GM19397 (cell line): ENCODE measurements around the gene STK38L.
A peak's percentile ranks its signal among the peaks of the same experiment; 100 is the strongest.

Experiments used
- ATAC-seq: cut with Tn5 transposase; IDR thresholded peaks from one replicate; pipeline ENCODE4 v1.9.1; 2021; ENCODE audit warnings: mild to moderate bottlenecking, moderate library complexity; ENCODE audit not compliant: unreplicated experiment

STK38L gene

DNA sequence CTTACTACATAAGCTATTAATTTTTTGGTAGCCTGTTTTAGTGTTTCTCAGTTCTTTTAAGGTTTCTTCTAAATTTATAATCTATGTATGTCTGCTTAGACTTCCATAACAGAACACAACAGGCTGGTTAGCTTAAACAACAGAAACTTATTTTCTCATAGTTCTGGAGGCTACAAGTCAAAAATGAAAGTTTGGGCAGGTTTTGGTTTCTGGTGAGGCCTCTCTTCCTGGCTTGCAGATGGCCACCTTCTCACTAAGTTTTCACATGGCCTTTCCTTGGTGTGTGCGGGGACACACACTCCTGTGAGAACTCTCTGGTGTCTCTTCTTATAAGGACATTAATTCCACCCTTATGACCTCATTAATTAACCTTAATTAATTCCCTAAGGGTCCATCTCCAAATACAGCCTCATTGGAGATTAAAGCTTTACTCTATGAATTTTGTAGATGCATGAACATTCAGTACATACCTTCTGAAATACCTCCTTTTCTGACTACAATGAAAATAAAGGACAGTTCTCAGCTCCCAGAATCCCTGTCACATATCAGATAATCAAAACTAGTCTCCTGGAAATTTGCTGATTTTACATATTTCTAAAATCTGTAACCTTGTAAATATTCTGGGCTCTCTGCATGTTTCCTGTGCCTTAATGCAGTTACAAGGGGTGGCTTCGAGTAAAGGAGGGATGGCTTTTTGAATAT, 65.4 kb downstream of the STK38L start:
- no peak for ATAC-seq

DNA sequence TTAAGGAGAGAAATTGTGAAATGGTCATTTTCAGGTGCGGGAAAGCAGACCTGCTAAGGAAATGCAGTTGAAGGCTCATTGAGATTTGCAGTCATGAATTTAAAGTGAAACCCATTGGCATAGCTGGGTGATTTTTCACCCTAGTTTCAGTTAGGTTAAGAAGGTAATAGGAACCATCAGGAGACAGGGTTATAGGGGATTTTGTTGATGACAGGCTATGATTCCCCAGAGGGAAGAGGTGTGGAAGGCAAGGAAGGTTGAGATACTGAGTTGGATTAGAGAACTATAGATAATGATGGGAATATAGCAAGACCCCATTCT, 65.9 kb downstream of the STK38L start:
- no peak for ATAC-seq

DNA sequence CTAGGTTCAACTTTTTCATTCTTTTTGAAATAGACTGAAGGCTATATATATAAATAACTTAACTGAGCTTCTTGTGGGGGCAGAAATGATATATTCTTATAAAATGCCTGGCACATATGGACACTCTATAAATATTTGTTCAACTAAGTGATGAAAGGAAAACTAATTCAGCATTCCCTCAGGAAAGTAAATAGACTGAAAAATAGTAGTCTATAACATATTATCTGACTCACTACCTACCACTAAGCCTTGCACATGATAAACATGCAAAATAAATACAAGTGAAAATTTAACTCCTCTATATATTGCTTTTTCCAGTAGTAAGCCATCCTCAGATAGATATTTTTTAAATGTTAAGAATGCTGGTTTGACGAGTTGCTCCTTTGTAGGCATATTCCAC, 72.9 kb downstream of the STK38L start:
- ATAC-seq, result no peak

DNA sequence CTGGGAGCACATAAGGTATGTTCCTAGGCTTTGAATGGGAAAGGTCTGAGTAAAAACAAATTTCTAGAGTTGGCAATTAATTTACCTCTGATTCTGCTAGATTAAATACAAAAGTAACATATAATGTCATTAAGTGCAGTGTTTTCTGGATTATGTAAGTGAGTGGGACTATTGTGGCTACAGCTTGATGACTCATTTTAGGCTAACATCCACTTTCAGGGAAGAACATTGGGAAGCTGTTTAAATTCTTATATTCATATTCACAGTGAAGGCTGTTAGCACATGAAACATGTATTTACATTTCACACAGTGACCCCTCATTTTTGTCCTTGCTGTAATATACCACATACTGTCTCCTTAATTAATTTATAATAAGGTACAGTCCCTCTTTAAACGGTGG, 75.3 kb downstream of the STK38L start:
- no peak for ATAC-seq

DNA sequence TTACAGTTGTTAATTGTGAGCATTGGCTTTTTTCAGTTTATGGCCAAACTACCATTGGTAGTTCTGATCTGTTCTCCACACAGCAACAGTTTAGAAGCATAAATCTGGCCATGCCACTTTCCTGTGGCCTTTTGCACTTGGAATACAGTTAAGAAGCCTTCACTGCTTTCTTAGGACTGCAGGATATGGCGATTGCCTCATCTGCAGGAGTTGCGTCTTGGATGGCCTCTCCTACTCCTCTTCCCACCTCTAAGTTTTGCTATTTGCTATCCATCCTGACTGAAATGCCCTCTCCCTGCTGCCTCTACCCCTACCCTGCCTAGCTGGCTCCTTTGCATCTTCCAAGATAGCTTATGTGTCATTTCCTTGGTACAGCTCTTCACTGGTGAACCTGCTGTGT, 75.8 kb downstream of the STK38L start:
- no peak for ATAC-seq

DNA sequence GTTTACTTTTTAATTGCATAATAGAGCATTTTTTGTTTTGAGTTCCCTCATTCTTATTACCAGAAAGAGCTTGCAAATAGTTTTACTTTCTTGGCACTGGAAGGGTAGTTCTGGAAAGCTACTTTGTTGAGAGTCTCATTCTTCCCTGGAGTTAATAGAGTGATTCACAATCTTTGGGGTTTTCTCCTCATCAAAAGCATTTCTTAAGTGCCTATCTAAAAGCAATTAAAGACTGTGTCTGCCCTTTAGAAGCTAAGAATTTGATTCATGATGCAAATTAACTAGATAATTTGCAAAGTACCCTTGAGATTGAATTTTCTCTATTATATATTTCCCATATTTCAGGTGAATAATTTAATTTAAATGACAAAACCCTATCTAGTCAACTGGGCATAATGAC, 80.4 kb downstream of the STK38L start:
- ATAC-seq, result no peak

DNA sequence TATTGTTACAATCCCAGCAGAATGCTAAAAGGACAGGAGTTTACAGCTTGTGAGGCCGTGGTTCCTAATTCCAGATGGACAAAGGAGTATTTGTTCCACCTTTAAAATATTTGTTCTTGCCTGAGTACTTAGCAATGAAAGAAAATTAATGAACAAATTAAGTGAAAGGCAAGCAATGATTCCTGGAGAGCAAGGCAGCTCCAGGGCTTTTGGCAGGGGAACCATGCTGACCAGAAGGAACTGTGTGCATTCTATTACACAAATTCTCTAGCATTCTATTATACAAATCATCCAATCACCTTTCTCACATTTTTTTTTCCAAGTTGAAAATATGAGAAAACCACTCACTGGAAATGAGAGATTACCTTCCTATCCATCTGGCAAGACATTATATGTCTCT, 86.8 kb downstream of the STK38L start:
- no peak for ATAC-seq

DNA sequence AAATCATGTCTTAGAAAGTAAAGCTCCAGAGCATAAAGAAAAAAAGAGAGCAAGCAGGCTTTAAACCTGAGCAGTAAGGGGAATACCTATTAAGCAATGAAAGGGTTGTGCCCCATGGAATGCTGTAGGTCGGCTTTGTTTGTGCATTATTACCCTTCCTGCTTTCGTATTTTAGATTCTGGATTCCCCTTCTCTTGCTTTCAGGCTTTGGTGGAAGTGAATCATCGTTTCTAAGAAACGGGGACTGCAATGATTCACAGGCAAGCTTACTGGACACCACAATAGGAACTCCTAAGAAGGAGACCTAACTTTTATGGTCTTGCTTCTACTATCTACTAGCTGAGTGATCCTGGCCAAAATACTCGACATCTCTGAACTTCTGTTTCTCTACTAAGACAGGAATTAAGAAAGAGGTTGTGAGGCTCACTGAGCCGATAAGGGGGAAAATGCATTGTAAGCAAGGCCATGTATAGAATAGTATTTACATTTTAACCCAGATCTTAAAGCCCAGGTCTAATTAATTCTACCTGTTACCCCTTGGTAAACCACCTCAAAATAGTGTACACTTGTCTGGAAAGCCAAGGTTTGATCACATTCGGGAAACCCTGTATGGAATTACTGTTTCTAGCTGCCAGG, 87.3 kb downstream of the STK38L start:
- no peak for ATAC-seq

DNA sequence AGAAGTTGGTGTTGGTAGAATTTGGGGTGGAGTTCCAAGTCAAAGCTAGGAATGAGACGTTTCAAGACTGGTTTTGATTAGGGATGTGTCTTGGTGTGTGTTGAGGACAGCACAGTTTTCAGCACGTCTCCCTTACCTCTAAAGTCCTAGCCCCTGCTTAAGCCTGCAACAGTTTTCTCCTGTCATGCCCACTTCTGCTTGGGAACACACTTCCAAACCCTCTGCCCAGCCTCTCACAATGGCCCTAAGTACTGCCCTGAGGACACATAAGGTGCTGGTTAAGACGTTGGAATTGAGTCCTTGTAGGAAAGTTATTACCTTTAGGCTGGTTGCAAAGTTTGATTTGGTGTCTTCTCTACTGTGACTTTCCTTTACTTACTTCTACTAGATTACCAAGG, 87.8 kb downstream of the STK38L start:
- ATAC-seq, result no peak

DNA sequence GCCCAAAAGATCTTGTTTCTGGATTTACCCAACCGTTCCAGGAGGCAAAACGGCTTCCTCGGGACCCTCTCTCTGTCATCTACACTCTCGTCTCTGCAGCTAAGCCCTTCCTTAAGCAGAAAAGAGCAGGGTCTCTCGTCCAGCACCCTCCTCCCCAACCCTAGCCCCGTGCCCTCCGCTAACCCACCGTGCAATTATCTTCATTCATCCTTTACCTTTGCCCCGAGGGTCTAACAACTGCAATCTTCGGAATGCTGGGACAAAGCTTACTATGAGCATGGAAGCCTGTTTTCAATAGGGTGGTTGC, 88.3 kb downstream of the STK38L start:
- peak; percentile 0 for ATAC-seq

DNA sequence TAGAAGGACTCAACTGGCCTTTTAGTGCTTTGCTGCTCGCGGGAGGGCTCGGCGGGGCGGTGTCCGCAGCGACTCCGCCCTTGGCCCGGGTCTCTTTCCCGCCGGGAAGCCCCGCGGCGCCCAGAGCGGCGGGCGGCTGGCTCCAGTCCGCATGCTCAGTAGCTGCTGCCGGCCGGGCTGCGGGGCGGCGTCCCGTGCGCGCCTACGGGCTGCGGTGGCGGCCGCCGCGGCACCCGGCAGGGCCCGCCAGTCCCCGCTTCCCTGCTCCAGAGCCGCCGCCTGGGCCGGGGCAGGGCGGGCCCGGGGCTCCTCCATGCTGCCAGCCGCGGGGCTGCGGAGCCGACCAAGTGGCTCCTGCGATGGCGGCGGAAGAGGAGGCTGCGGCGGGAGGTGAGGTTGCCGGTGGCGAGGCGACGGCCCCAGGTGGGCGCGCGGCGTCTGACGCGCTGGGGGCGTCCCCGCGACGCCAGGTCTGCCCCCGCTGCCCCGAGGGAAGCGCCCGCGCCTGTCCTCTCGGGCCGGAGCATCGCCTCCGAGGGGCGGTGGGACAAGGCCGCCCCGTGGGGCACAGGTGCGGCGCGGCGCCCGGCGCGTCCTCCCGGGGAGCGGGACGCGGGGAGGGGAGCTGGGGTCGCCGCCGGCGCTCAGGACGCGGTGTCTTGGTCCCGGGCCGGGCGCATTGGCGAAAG, 88.8 kb downstream of the STK38L start, which contains the start of gene BMAL2:
Gene BMAL2, plus strand, starts transcription at position 123 of the 689 bp plus-strand sequence. Its CDS starts 237 bp downstream, at position 360.
- ATAC-seq, result peak; percentile 49

DNA sequence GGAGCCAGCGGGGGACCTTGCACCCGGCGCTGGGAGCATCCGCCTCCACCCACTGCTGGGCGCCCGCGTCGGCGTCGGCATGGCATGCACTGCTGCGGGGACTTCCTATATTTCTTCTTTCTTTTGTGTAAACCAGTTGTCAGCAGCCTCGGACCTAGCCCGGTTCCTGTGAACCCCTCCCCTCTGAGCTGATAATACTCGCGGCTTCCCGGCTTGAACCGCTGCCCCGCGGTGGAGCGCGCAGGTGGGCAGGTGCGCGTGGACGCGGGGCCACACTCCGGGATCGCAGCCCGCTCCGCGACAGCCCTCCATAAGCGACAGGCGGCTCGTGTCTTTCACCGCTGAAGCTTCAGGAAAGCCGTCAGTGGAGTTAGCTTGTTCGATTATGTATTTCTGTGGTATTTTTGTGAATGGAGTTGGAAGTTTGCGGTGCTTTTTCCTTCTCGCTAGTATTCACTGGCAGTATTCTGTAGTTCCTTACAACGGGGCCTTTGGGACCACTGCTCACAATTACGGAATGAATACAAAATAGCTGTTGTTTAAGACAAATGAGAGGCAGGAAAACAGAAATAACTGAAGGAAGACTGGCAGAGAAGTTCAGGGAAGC, 89.4 kb downstream of the STK38L start:
- ATAC-seq, result peak; percentile 31

DNA sequence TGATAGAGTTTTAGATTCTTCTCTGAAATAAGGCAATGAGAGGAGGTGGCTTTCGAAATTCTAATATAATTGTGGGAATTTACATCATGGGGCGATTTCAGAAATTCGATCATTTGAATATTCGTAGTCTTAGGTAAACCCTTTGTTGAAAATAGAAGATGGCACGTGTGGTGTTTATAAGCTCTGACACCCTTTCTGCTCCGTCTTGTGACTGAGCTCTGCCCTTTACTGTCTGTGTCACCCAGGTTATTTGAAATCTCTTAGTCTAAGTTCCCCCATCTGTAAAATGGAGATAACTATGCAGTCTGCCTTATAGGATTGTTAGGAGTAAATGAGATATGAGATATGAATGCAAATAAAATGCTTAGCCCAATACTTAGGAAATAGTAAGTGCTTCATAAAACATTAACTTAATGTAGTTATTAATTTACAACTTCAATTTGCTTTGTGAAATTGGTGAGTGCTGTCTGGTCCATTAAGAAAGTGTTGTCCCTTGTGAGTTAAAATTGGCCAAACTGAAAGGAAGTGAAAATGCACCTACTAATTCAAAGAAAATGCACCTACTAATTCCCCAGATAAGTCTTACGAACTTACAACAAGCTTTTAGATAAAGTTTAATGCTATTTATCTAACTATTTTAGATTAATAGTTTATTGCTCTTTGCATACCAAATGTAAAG, 90.1 kb downstream of the STK38L start:
- ATAC-seq, result no peak

DNA sequence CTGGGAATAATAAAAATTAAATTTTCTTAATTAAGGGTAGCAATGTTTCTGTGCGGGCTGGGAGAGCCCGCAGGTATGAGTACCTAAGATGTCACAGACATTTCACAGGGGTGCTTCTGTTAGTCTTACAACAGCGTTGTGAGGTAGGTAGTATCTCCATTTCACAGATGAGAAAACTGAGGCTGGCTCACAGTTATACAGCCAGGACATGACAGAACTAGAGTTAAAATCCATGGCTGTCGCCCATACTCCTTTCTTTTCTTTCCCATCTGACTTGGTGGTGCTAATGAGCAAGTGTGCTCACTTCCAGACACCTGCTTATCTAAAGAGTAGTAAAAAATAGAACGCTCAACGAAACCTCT, 90.6 kb downstream of the STK38L start:
- no peak for ATAC-seq

DNA sequence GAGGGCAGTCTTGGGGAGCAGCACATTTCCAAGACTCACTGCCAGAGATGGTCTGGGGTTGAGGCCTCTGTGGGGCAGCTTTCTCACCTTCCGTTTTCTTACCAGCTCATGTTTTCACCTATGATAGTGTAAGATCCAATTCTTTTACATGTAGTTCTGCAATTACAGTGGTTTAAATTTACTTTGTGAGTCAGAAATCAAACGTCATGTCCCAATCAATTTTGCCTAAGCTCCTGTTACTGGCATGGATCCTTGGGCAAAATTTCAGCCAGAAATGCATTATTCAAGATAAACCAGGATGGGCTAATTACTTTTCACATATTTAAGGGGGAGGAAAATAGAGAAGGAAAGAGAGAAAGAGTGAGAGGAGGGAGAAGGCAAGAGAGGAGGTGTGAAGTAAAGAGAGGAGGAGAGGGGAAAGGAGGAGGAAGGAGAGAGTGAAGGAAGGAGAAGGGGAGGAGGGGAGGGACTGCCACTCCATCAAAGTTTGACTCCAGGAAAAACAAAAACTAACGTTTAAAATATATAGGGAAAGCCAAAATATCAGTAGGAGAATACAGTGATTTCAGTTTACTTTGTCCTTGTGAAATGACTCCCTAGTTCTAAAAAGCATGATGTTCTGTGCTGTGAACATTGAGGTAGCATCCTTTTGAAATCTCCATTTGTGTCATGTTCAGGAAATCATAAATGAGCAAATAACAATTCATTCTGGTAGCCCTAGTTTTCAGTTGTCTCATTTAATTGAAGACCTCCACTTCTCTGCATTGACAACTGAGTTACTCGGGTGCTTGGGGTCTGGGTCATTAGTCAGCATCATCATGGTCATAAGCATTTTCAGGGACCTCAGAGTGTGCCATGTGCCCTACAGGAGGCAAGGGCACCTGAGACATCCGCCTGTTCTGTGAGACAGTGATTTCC, 91.5 kb downstream of the STK38L start:
- ATAC-seq, result no peak

DNA sequence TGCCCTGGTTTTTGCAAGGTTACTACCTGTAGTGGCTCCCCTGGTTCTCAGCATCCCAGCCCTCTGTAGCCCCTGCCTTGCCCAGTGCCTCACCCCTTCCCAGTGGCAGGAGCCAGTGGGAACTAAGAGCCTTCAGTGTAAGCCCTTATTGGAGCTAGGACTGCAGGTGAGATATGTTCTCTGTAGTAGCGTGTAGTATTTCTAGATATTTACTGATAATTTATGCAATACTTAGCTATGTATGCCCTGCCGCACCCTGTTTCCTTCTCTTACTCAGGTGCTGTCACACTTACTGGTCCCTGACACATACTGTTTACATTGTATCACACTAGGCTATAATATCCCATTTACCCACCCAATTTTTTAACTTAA, 92.2 kb downstream of the STK38L start:
- ATAC-seq, result no peak

DNA sequence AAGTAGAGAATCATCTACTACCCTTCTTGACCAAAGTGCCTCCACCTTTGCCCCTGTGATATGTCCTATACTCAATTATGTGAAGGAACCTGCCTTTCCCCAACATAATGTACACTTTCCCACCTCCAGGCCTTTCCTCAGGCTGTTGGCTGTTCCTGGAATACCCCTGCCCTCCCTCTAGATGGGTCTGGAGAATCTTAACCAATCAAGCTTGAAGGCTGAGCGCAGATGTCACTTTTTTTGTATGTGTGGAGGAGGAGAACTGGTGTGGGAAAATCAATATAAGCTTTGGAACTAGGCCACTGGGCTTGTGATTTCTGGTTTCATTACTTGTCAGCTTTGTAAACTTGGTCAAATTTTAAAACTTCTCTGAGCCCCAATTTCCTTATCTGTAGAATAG, 93.3 kb downstream of the STK38L start:
- ATAC-seq, result no peak

DNA sequence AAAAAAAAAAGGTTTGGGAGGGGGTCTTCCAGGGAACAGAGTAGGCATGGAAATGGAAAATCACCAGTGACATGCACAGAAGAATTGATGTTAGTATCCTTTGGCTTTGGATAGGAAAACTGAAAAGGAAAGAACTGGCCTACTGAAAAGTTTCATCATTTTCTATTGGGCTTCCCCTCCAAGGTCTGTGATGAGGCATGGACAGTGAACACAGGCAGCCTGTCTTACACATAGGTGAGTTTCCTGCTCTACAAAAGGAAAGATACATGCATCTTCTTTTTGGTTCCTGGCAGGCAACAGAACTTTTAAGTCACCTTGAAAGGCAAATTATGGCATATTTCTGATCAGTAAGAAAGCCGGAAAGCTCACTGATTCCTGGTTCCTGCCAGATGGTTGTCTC, 94.4 kb downstream of the STK38L start:
- ATAC-seq, result no peak

DNA sequence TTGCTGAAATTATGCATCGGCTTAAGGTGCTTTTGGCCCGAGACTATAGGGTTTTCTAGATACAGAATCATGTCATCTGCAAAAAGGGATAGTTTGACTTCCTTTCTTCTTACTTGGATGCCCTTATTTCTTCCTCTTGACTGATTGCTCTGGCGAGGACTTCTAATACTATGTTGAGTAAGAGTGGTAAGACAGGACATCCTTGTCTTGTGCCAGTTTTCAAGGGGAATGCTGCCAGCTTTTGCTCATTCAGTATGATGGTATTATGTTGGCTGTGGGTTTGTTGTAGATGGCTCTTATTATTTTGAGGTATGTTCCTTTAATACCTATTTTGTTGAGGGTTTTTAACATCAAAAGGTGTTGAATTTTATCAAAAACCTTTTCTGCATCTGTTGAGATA, 96.9 kb downstream of the STK38L start:
- ATAC-seq, result no peak

DNA sequence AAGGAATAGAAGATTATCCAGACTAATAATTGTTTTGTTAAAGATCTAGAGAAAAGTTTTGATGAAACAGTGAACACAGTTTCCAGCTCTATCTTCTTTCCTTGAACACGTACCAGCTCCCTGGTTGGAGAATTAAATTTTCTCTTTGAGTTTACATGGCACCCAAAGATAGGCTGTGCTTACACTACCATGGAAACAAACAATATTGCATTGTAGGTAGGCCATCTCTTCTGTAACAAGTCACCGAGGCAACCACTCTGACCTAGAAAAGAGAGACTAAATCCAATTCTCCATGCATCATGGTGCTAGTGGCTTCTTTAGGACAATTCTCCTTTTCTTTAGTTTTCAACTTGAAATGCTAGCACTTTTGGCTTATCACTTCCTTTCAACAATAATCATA, 98.5 kb downstream of the STK38L start:
- no peak for ATAC-seq
